HG02588 (cell line): ENCODE results near the gene WRAP73.
A peak's percentile ranks its signal among the peaks of the same experiment; 100 is the strongest.

ENCODE experiments used
- ATAC-seq: cut with Tn5 transposase; IDR thresholded peaks from one replicate; pipeline ENCODE4 v1.9.1; 2021; ENCODE audit warnings: mild to moderate bottlenecking, moderate library complexity; ENCODE audit not compliant: unreplicated experiment

Gene WRAP73

DNA sequence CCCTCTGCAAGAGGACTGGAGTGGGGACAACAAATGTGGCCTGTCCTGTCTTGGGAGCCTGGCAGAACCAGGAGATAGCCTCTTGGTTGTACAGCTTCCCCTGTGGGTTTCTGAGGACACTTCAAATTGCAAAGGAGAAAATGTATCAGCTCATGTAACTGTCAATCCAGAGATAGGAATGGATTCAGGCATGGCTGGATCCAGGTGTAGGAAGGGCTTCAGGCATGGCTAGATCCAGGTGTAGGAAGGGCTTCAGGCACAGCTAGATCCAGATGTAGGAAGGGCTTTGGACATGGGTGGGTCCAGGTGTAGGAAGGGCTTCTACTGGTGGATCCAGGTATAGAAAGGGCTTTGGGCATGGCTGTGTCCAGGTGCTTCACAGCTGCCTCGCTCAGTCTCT is 33.3 kb upstream of the WRAP73 start:
- no peak for ATAC-seq

DNA sequence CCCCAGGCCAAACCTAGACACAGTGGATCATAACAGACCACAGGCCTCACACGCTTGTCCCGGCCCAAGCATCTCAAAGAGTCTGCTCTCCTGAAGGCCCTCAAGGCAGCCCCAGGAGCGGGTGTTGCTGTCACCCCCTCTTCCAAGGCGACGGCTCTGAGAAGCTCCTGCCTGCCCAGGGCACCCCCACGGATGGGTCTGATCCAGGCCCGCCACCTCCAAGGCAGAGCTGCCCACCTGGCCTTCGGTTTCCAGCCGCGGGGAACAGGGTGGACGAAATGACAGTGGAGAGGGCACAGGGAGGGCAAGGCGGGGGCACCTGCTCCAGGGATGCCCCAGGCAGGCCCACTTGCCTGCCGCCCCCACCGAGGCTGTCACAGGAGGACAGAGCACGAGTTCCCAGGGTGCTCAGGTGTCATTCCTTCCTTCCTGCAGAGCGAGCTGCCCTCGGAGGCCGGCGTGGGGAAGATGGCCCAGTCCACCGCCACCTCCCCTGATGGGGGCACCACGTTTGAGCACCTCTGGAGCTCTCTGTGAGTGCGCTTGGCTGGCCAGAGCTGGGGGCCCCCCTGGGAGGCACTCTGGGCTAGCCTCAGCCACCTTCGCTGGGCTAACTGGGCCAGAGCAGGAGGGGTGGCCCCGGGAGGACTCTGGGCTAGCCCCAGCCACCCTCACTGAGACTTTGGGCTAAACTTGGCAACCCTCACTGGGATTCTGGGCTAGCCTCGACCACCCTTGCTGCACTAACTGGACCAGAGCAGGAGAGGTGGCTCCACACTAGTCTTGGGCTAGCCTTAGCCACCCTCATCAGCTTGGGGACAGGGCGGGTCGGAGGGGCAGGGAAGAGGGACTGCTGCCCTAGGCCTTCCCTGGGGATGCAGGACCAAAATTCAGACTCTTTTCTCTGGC is 32.2 kb upstream of the WRAP73 start:
- no peak for ATAC-seq

DNA sequence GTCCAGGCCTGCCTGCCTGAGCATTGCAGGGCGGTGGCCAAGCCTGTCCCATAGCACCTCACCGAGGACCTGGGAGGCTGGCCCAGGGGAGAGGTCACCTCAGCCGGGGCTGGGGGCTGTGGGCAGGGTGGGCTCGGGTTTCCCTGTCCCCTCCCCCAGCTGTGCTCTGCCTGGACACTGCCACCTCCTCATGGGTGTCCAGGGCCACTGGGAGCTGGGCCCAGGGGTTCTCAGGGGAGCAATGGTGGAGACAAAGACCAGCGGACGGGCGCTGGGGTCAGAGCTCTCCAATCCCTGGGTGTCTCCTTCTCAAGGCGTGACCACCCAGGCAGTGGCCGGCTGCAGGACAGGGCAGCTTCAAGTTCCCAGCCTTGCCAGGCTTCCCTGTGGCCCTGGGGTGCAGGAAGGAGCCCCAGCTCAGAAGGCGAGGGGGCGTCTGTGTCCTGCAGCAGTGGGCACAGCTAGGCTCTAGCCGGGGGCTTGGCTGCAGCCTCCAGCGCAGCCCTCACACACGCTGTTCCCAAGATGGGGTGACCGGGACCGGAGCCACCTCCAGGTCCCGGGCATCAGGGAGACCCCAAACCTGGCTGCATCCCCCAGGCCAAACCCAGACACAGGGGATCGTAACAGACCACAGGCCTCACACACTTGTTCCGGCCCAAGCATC is 31.5 kb upstream of the WRAP73 start:
- ATAC-seq = no peak

DNA sequence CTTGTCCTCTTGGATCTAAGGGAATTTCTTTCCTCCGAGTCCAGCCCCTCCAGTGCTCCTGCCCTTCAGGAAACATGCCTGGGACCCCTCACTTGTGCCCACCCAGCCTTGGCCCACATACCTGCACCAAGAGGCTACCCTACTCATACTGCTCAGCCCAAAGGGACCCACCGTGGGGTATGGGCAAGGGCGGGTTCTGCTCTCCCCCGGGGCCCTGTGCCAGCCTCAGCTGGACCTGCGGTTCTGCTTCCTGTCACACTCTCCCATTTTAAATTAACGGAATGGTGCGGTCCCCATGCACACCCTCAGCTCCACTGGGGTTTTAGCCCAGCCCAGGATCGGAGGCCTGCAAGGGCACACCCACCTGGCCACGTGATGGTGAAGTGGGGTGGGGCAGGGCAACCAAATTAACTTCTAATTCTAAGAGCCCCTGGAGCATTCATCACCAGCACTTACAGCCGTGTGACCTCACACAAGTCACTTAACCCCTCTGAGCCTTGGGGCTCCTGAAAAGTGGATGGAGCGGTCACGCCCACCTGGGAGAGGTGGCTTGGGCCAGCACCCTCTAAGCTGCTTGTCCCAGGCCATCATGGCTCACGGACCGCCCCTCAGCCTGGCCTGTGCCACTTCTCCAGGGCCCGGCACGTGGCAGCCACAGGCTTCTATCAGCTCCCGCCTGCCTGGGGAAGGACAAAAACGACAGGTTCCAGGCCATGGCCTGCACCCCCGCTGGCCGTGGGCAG is 30.8 kb upstream of the WRAP73 start:
- ATAC-seq = no peak

DNA sequence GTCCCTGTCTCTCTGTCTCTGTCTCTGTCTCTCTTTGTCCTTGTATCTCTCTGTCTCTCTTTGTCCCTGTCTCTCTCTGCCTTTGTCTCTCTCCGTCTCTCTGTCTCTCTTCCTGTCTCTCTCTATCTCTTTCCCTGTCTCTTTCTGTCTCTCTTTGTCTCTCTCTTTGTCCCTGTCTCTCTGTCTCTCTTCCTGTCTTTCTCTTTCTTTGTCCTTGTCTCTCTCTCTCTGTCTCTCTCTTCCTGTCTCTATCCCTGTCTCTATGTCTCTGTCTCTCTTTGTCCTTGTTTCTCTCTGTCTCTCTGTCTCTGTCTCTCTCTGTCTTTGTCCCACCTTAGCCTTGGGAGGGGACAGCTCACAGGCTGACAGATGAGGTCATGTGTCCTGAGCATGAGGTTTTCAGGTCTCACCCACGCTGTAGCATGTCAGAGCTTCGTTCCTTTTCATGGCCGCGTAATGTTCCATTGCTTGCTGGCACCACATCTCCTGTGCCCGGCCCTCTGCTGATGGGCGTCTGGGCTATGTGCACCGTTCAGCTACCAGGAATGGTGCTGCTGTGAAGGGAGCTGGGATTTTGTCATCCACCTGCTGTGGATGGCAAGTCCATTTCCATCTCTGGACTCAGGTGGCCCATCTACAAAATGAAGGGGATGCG is 30.0 kb upstream of the WRAP73 start:
- no peak for ATAC-seq

DNA sequence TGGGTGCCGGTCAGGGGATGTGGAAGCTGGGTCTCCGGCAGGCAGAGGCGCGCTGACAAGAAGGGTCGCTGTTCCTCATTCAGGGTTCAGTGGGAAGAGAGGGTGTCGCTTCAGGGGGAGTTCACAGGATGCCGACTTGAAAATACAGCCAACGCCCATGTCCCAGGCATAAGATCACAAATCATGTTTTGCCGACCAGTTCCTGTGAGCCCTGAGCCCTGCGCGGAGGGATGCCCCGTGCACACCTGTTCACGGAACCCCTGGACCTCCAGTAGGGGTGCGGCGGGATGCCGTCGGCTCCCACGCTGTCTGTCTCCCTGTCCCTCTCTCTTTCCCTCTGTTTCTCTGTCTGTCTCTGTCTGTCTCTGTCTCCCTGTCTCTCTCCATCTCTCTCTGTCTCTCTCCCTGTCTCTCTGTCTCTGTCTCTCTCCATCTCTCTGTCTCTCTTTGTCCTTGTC is 29.2 kb upstream of the WRAP73 start:
- ATAC-seq = no peak

DNA sequence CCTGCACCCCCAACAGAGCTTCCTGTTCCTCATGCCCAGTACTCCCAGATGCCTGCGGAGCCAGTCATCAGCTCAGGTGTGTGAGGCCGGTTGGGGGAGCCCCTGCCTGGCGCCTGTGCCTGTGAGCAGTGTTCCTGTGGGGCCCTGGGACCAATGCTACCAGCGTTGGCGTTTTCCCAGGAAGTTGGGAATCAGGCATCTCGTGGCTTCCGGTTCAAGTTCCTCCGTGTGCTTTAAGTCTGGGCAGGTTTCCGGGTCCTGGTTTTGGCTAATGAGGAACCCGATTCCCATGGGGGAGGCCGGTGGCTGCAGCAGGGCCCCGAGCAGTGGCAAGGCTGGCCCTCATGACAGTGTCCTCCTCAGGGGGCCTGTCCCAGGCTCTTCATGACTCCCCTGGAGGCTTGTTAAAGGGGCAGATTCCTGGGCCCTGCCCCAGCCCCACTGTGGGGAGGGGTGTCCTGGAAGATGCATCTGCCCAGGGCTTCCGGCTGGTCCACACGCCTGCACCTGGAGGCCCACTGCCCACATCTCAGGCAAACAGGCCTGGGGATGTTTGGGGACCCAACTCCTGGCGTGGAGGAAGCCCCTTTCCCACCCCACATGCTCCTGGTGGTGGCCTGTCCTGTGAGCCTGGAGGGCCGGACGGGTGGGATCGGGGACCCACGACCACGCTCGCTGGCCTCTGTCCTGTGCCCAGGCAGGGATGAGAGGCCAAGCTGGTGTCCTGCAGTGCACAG is 28.6 kb upstream of the WRAP73 start:
- ATAC-seq = no peak

DNA sequence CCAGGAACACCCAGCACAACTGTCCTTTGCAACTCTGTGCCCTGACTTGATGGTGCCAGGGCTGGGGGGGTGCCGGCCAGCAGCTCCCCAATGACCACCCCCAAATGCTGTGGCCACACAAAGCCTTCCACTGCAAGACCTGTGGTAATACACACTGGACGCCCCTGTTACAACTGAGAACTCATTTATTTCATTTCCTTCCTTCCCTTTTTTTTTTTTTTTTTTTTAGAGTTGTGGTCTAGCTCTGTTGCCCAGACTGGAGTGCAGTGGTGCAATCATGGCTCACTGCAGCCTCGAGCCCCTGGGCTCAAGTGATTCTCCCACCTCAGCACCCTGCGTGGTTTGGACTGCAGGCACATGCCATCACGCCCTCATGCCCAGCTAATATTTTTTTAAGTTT is 27.6 kb upstream of the WRAP73 start:
- no peak for ATAC-seq

DNA sequence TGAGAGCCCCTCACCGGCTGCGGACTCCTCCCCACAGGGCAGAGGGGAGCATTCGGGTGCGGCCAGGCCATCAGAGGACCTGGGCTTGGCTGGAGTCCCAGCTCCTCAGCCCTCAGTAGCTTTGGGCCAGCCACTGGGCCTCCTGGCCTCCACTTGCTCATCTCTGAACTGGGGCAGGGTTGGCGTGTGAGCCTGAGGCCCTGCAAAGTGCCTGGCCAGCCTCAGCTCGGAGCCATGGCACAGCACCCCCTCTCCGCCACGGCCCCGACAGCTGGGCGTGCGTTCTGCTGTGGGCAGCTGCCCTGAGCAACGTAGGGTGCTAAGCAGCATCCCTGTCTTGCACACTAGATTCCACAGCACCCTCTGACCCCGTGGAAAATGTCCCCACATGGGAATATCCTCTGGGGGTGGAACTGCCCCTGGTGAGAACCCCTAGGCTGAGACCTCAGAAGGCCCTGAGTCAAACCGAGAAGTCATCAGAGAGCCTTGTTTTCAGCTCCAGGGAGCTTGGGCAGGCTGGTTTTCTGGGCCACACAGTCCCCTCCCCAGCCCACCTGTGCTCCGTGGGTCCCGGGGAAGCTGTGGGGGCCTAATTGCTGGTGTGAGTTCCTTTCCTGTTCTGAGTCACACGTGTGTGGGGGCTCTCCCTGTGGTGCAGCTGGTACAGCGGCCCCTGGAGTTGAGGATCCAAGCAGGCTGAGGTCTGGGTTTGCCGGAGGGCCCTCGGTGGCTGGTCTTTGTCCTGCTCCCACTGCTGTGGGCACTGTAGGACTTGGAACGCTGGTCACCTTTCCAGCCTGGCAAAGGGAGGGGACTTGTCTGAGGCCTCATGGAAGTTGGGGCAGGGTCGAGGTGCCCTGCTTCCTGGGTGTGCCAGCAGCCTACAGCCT is 26.9 kb upstream of the WRAP73 start:
- peak; percentile 56 for ATAC-seq

DNA sequence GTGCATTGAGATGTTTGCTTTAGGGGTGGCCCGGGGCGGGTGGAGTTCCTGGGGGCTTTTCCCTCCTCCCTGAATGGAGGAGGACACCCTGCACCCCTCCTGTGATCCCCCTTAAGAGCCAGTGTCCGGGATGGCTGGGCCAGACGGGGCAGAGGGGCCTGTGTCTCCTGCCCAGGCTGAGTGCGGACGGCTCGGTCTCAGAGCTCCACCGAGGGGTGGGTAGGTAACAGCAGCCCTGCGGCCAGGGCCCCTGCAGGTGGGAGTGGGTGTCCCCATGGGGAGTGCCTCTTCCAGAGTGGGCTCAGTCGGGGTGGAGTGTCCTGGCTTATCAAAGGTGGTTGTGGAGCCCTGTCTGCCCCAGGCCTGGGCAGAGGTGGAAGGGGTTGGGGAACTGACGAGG is 25.5 kb upstream of the WRAP73 start:
- no peak for ATAC-seq

DNA sequence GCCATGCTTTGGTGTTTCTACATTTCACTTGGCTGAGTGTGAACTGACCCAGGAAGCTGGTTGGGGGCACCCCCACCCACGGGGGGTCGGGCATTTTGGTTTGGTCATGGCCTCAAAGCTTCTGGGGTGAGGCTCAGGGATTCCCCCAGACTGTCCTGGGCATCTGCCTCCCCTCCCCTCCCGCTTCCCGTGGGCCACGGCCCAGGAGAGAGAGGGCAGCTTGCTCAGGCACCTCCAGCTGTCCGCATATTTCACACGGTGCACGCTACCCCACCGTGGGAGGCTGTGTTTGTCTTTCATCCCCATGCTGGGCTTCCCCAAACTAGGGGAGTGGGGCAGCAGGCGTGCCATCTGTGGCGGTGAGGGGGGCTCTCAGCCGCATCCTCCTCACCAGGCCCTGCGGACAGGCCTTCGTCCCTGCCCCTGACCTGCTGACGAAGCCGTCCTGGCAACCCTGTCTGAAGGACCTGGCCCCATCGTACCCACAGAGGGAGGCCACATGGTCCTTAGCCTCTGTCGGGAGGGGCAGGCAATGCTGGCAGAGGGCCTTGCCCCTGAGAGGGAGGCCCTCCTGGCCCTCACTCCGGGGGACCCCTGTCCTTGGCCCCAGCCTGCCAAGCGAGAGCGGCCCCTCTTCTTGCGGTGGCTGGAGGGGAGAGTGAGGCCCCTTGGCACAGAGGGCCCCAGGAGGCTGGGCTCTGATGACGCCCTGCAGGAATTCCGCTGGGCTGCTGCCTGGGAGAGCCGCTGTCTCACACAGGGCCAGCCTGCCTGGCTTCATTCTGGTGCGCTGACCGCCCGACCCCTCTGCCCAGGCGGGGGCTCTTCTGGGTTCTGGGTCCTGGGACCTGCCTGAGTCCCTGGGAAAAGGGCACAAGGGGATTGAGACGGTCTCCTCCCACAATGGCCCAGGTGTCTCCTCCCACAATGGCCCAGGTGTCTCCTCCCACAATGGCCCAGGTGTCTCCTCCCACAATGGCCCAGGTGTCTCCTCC is 24.5 kb upstream of the WRAP73 start:
- ATAC-seq = no peak

DNA sequence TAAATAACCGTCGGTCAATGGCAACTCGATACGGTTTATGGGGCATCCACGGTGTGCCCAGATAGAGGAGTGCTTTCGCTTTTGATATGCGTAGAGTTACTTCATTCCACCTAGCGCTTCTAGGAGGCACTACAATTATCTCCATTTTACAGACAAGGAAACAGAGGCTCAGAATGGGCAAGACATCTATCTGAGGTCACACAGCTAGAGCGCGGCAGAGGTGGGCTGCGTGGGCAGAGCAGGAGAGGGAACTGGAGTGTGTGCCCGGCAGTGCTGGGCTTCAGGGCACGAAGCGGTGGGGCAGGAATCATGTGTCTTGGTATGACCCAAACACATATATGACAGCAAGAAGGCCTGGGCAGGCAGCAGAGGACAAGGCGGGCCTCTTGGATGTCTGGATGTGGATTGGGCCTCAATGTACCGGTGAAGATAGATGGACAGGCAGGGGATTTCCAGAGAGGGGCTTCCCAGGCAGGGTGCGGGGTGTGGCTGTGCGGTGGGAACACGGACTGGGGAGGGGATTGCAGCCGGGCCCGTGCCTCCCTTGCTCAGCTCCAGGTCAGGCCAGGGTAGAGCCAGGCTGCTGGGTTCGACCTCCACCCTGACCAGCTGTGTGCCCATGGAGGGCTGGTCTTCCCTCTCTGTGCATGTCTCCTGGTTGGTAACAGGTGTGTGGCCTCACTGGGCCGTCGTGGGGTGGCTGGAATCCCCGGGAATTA is 23.6 kb upstream of the WRAP73 start:
- no peak for ATAC-seq

DNA sequence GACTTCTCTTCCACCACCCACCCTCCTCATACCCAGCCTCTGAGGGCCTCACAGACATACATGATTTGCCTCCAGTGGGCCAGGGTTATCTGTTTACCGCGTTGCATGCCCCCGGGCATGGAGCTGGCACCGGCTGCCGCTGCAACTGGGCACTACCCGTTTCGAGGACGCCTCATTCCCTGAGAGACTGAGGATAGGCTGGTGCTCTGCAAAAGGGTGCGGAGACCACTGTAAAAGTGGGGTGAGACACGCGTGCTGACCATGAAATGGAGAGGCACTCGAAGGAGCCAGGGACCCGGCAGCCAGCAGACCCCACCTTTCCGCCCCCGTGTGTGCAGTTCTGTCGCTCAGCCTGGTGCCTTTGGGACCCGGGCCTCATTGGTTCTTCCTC is 23.1 kb upstream of the WRAP73 start:
- no peak for ATAC-seq

DNA sequence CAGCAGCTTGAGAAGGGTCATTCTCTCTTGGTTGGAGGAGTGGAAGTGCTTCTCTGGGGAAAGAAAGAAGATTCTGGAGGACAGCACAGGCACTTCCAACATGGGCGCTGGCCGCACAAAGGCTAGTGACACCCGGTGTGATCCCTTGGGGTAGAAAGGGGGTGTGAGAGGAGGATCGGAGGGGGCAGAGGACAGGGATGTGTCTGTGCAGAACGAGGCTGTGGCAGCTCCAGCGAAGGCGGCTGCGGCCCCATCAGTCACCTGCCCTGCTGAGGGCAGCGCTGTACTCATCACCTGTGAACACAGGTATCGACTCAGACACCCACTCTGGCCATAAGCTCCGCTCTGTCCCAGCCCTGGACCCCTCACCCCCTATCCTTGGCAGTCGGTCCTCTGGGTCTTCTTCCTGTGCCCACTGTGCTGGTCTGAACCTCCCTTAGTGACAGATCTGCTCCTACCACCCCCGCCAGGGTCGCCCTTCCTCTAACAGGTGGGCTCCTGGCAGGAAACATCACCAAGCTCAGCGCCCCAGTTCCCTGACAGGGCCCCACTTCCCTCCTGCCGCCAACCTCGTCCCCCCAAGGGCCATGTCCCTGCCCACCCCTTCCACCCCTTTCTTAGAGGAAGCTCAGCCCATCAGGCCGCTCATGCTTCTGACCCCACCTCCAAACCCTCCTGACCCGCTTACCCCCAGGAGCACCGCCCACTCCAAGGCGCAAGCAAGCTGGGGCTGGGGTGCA is 22.5 kb upstream of the WRAP73 start:
- no peak for ATAC-seq

DNA sequence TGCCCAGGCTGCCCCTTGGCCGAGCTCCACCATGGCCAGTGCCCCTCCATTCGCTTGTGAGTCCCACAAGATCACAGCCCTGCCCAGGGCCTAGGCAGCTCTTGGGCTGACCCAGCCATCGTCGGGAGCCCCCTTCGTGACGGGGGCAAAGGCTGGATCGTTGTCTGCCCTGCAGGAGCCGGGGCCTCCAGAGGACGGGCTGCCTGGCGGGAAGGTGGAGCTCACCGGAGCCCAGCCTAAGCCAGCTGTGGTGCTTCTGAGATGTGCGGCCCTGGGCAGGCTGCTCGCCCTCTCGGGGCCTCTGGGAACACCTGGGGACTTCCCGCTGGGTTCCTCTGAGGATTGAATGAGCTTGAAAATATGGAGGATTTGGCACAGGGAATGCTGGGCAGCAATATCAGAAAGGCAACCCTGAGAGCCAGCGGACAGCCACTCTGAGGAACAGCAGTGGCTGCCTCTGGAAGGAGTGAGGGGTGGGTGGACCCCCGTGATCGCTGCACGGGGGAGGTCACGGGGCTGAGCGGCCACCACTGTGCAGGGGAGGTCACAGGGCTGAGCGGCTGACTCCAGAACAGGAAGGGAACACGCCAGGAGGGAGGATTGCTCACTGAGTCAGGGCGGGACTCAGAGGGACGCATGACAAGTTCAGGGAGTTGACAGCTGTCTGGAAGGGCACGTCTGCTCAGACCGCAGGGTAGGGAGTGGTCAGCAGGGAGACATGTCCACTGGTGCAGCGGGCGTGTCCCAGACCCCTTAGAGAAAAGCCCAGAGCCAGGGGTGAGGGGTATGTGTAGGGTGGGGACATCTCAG is 21.7 kb upstream of the WRAP73 start:
- no peak for ATAC-seq

DNA sequence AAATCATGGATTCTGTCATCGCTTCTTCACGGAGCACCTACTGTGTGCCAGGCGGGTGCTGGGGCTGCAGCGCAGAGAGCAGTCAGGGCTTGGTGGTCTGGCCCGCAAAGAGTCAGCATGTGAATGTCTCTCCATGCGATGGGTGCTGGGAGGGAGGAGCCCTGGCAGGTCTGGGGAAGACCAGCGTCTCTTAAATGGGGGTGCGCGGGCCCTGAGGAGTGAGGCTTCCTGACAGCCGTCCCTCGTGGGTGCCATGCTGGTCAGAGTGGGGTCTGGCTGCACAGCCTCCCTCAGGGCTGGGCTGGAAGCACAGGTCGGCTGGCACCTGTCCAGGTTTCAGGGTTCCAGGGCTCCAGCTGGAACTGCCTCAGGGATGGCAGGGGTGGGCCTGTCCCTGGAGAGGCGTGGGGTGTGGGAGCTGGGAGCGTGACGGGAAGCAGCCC is 20.9 kb upstream of the WRAP73 start:
- no peak for ATAC-seq
